Measurements from ENCODE around the gene BMPR2. TPM values are rescaled to one million over a fixed set of nuclear protein-coding genes. Genes with fewer than 3 reads are reported as not detected.

Gene BMPR2
- total and polyA plus RNA-seq, 2 of the 8 experiments (the other 6 are each of a cell fraction or from before 2014, with no cell fraction given), result 5.5 to 19.8 TPM

GRCh38 chr2:202530038-202530437, 153.9 kb downstream of the BMPR2 start:
- Histone ChIP-seq H2BK15ac (ENCODE audit: low read length) (no peak overlapping the region), H3K79me1 (ENCODE audit: low read depth, low read length) (no peaks in the 10 kb centered on the region), H4K5ac (ENCODE audit: insufficient read length, low read depth, low read length) (no peak overlapping the region), H4K91ac (replicated peaks; ENCODE audit: insufficient read length, low read length) (no peak overlapping the region), H3K27me3 (replicated peaks in 1 of 4; ENCODE audit: control insufficient read depth in 3 of 4, extremely low read depth in 1 of 4, insufficient read depth in 3 of 4, low read length in 3 of 4) (no peaks in the 10 kb centered on the region), H3K56ac (replicated peaks; ENCODE audit: insufficient read length, low read depth, low read length) (no peak overlapping the region), H3K4me3 (ENCODE audit: extremely low read depth in 1 of 4, insufficient read depth in 2 of 4, low read depth in 3 of 4, low read length in 4 of 4) (no peak overlapping the region), H3K9me3 (ENCODE audit: insufficient read depth in 2 of 2, low read depth in 1 of 2, low read length in 1 of 2) (no peaks in the 10 kb centered on the region), H3K23me2 (ENCODE audit: low read depth, low read length) (no peaks in the 10 kb centered on the region), H2BK20ac (ENCODE audit: low read length) (no peak overlapping the region), H3K79me2 (ENCODE audit: control insufficient read depth in 1 of 2, insufficient read depth in 2 of 2, low read length in 2 of 2) (no peaks in the 10 kb centered on the region), H2BK120ac (replicated peaks; ENCODE audit: low read depth, low read length) (no peak overlapping the region), H3K4me2 (ENCODE audit: insufficient read depth in 1 of 2, low read depth in 2 of 2, low read length in 2 of 2) (no peak overlapping the region), H3K4ac (replicated peaks; ENCODE audit: insufficient read length, low read depth, low read length) (no peak overlapping the region), H2BK12ac (ENCODE audit: low read depth, low read length) (no peak overlapping the region), H3K14ac (ENCODE audit: insufficient read length) (no peak overlapping the region), H2AFZ (ENCODE audit: low read length) (no peak overlapping the region), H3K23ac (ENCODE audit: insufficient read length) (no peak overlapping the region), H3K36me3 (ENCODE audit: control insufficient read depth in 2 of 4, insufficient read depth in 4 of 4, low read length in 3 of 4) (peaks cover 0 to 13% (median 1%) of the 10 kb centered on the region in 4 experiments; a peak in 2 of 8 replicates), H3K27ac (ENCODE audit: low read depth, low read length) (no peak overlapping the region), H4K20me1 (replicated peaks in 1 of 2; ENCODE audit: control insufficient read depth in 1 of 2, insufficient read depth in 2 of 2, low read length in 2 of 2) (no peaks in the 10 kb centered on the region), H3K18ac (ENCODE audit: extremely low read depth, low read length) (no peak overlapping the region), H3K9ac (replicated peaks in 1 of 4; ENCODE audit: extremely low read depth in 1 of 4, low read depth in 3 of 4, low read length in 3 of 4) (no peak overlapping the region), H2AK5ac (ENCODE audit: low read depth, low read length) (no peak overlapping the region), H3K4me1 (replicated peaks in 1 of 4; ENCODE audit: control insufficient read depth in 3 of 4, insufficient read depth in 4 of 4, low read length in 3 of 4) (no peaks in the 10 kb centered on the region), H2BK5ac (ENCODE audit: low read depth, low read length) (no peak overlapping the region), H4K8ac (ENCODE audit: extremely low read depth, insufficient read depth, low read length) (no peak overlapping the region)
- CTCF ChIA-PET (ENCODE audit: partially characterized antibody), result interaction anchor here (0.6 kb wide), 1 partner anchor 487 kb away, joined by 4 read pairs; no protein-coding TSS in a partner anchor
- no peak for TF ChIP-seq SP1 (IDR thresholded peaks at IDR 0.05; ENCODE audit: low read depth, low read length)
- TF ChIP-seq SAP30 (IDR thresholded peaks at IDR 0.05; ENCODE audit: insufficient read depth, insufficient replicate concordance, low read length), result no peak
- TF ChIP-seq SIX5 (IDR thresholded peaks at IDR 0.05; ENCODE audit: low read depth, low read length), result no peak
- POLR2A ChIA-PET (ENCODE audit: partially characterized antibody), result interaction anchor here (0.9 kb wide), 1 partner anchor 102 kb away, joined by 4 read pairs; no protein-coding TSS in a partner anchor
- FAIRE-seq (no peak), DNase-seq (ENCODE audit: low read depth in 1 of 2, low spot score in 2 of 2) (no peak)
- 83% methylated on average over 1 of the region's 1 CpG; no CpG with 5 or more reads in 1 of the 2 experiments for WGBS, 2 experiments (ENCODE audit: extremely low coverage in 1 of 2, insufficient coverage in 1 of 2, insufficient read length in 1 of 2, insufficient replicate concordance in 2 of 2, low coverage in 1 of 2, low lambda C conversion rate in 2 of 2, missing lambda C conversion rate in 1 of 2)
